T-helper 1 cell treated with Interleukin-12 subunit alpha and Interleukin-12 subunit beta and Interleukin-4 antibody, amounts not matched to agents 30 μg/mL and 1 μg/mL, for 36 hours (primary cell): ENCODE results near the gene SYT9.

Source experiments
- H3K27ac Mint-ChIP-seq: one replicate; pipeline ENCODE4 v1.8.0; 2021; ENCODE audit warnings: mild to moderate bottlenecking, mixed read lengths
- H3K27me3 Mint-ChIP-seq: one replicate; pipeline ENCODE4 v1.8.0; 2021; ENCODE audit warnings: low read depth, mixed read lengths
- H3K36me3 Mint-ChIP-seq: one replicate; pipeline ENCODE4 v1.8.0; 2021; ENCODE audit warnings: low read depth, mixed read lengths
- H3K4me1 Mint-ChIP-seq: one replicate; pipeline ENCODE4 v1.8.0; 2021; ENCODE audit warnings: low read depth, mixed read lengths
- H3K4me3 Mint-ChIP-seq: one replicate; pipeline ENCODE4 v1.8.0; 2021; ENCODE audit warnings: mild to moderate bottlenecking, moderate library complexity, mixed read lengths
- H3K9me3 Mint-ChIP-seq: one replicate; pipeline ENCODE4 v1.8.0; 2021; ENCODE audit warnings: mixed read lengths

SYT9 gene

DNA sequence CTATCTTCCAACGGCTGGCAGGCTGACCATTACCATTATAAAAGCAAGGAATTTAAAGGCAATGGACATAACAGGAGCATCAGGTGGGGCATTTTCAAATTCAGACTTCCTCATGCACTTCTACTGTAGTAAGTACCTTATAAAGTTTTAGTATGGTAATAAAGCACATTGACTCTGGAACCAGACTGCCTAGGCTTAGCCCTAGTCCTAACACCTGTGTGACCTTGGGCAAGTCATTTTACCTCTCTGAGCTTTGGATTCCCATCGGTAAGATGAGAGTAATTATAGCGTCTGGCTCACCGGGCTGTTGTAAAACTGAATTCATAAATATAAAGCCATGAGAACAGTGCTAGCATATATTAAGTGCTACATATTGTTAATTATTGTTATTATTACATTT, 164.4 kb downstream of the SYT9 start:
- Mint-ChIP-seq H3K36me3 (no peaks in the 10 kb centered on the region), H3K4me3 (no peak overlapping the region), H3K9me3 (no peaks in the 10 kb centered on the region), H3K4me1 (no peaks in the 10 kb centered on the region), H3K27ac (no peak overlapping the region), H3K27me3 (no peaks in the 10 kb centered on the region)

- Mint-ChIP-seq H3K9me3 (no peaks in the 10 kb centered on the region), H3K27me3 (no peaks in the 10 kb centered on the region), H3K4me3 (no peak overlapping the region), H3K27ac (no peak overlapping the region), H3K36me3 (no peaks in the 10 kb centered on the region), H3K4me1 (no peaks in the 10 kb centered on the region)
Observed at GRCh38 chr11:7417328-7417727, 165.6 kb downstream of the SYT9 start.

DNA sequence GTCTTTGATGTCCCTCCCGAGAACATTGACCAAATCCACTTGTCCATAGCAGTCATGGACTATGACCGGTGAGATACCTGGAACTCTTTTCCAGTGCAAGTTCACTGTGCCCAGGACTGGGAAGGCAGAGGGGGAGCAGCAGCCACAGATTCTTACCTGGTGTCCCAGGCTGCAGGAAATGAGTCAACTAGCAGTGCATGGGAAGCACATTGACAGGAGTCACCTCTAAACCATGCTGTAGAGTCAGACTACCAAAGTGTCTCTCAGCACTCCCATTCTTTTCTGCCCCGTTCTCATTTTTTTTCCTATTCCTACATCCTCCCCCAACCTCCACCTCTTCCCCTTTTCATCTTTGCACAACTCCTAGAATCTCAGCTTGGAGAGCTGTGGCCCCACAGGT, 166.4 kb downstream of the SYT9 start:
- Mint-ChIP-seq H3K4me3 (no peak overlapping the region), H3K9me3 (no peaks in the 10 kb centered on the region)

DNA sequence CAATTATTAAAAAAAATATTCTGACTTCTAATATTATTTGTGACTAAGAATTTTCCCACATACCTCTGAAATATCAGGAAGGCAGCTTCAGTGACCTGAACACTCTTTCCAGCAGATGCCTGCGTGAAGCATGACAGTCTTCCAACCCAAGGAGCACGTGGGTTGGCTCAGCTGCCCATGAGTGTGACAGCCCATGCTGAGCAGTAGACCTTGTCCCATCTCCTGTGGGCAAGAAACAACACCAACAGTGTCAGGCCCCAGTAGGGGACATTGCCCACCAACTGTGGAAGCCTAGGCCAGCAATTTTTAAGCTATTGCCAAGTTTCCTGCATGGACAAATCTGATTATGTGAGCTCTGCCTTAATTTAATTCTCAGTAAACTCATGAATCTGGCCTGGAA, 167.2 kb downstream of the SYT9 start:
- no peaks in the 10 kb centered on the region for H3K36me3 Mint-ChIP-seq
- H3K4me1 Mint-ChIP-seq: peaks cover 7% of the 10 kb centered on the region
- H3K27me3 Mint-ChIP-seq: no peaks in the 10 kb centered on the region
- H3K4me3 Mint-ChIP-seq: no peak overlapping the region
- H3K9me3 Mint-ChIP-seq: no peaks in the 10 kb centered on the region
- H3K27ac Mint-ChIP-seq: no peak overlapping the region

More for the DNA sequence above, 166.4 kb downstream of the SYT9 start:
- no peak overlapping the region for H3K27ac Mint-ChIP-seq
- no peaks in the 10 kb centered on the region for H3K36me3 Mint-ChIP-seq
- H3K27me3 Mint-ChIP-seq: no peaks in the 10 kb centered on the region
- H3K4me1 Mint-ChIP-seq: peaks cover 5% of the 10 kb centered on the region

GRCh38 chr11:7421136-7421535, 169.4 kb downstream of the SYT9 start:
- Mint-ChIP-seq H3K36me3 (no peaks in the 10 kb centered on the region), H3K4me3 (no peak overlapping the region), H3K4me1 (peaks cover 7% of the 10 kb centered on the region), H3K9me3 (no peaks in the 10 kb centered on the region), H3K27ac (no peak overlapping the region), H3K27me3 (no peaks in the 10 kb centered on the region)

DNA sequence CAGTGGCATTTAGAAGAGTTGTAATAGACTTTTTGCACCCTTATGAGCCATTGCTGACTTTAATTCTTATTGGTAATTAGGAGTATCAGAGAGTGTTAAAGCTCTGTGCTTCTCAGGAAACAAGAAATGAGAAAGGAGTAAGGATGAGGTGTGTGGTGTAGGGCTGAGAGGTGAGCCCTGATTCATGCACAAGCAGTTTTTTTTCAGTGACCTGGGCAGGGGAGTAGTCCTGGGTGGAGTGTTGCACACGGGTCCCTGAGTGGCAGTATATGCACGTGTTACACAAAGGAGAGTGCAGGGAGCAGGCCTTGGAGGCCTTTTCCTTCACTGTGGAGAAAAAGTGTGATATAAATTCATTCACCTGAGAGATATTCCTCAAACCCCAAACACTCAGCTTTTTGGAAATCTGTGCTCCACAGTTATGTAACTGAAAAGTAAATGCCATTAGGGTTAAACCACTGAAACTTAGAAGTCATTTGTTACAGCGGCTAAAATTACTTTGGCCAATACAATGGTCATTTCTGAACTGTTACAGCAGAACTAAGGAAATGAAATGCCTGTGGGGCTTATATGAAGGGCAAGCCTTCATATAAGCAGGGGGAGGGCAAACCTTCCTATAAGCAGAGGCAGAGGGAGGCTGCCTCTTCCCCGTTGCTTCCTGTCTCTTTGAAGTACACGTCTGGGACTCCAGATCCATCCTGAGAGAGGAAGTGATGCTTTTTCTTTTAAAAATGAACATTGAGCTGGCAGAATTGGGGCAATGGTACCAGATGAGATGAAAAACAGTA, 171.0 kb downstream of the SYT9 start:
- Mint-ChIP-seq H3K9me3 (no peaks in the 10 kb centered on the region), H3K27me3 (no peaks in the 10 kb centered on the region), H3K27ac (no peak overlapping the region), H3K4me1 (peaks cover 7% of the 10 kb centered on the region), H3K4me3 (no peak overlapping the region), H3K36me3 (no peaks in the 10 kb centered on the region)

DNA sequence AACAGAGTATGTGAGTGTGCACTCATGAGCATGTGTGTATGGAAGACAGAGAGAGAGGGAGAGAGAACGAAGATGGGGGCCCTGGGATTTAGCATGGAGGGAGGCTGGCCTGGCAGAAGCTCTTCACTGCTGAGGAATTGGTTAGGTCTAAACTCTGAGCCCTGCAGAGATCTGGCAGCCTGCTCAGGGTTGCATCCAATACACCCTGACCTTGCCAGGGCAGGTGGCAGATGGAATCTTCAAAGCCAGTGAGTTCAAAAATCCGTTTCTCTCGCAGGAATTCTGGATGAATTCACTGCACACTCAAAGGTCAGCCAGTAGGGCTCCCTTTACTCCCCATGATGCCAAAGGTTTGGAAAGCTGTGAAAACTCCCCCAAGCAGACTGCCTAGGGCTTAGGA, 172.2 kb downstream of the SYT9 start:
- H3K36me3 Mint-ChIP-seq: no peaks in the 10 kb centered on the region
- H3K4me3 Mint-ChIP-seq: no peak overlapping the region
- no peaks in the 10 kb centered on the region for H3K27me3 Mint-ChIP-seq
- peaks cover 7% of the 10 kb centered on the region for H3K4me1 Mint-ChIP-seq
- no peak overlapping the region for H3K27ac Mint-ChIP-seq
- no peaks in the 10 kb centered on the region for H3K9me3 Mint-ChIP-seq

DNA sequence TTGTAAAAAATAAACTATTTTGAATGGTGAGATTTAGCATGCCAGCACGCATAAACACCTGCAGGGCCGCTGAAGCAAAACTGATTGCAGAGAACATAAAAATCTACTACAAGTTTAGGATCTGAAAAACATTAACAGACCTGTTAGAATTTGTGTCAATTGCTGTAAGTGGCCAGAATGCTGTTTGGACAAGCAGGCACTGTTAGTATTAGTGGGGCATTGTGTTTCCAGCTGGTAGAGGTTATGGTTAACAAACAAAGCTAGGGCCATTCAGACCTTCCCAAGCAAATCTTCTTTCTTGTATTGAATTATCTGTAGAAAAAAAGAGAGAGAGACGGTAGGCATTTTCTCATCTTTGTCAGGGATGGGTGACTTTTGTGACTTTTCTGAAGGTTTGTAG, 176.0 kb downstream of the SYT9 start:
- Mint-ChIP-seq H3K27ac (no peak overlapping the region), H3K27me3 (peaks cover 3% of the 10 kb centered on the region), H3K4me3 (no peak overlapping the region), H3K4me1 (peaks cover 4% of the 10 kb centered on the region), H3K9me3 (no peaks in the 10 kb centered on the region), H3K36me3 (no peaks in the 10 kb centered on the region)

- Mint-ChIP-seq H3K9me3 (no peaks in the 10 kb centered on the region), H3K4me1 (no peaks in the 10 kb centered on the region), H3K36me3 (no peaks in the 10 kb centered on the region), H3K27me3 (peaks cover 3% of the 10 kb centered on the region), H3K27ac (no peak overlapping the region), H3K4me3 (no peak overlapping the region)
Observed at GRCh38 chr11:7428196-7428595, 176.5 kb downstream of the SYT9 start.

DNA sequence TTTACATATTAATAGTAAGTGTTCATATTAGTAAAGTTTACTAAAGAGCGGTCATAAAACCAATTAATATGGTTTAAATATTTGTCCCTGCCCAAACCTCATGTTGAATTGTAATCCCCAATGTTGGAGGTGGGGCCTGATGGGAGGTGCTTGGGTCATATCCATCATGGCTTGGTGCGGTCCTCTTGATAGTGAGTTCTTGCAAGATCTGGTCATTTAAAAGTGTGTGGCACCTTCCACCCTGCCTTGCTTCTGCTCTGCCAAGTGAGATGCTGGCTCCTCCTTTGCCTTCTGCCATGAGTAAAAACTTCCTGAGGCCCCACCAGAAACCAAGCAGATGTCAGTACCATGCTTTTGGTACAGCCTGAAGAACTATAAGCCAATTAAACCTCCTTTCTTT, 178.8 kb downstream of the SYT9 start:
- Mint-ChIP-seq H3K36me3 (no peaks in the 10 kb centered on the region), H3K4me3 (no peak overlapping the region), H3K9me3 (no peaks in the 10 kb centered on the region), H3K4me1 (no peaks in the 10 kb centered on the region), H3K27me3 (peaks cover 3% of the 10 kb centered on the region), H3K27ac (no peak overlapping the region)

GRCh38 chr11:7435176-7435575, 183.5 kb downstream of the SYT9 start:
- Mint-ChIP-seq H3K27me3 (peaks cover 3% of the 10 kb centered on the region), H3K9me3 (no peaks in the 10 kb centered on the region), H3K27ac (no peak overlapping the region), H3K4me1 (peaks cover 9% of the 10 kb centered on the region), H3K4me3 (no peak overlapping the region), H3K36me3 (no peaks in the 10 kb centered on the region)

DNA sequence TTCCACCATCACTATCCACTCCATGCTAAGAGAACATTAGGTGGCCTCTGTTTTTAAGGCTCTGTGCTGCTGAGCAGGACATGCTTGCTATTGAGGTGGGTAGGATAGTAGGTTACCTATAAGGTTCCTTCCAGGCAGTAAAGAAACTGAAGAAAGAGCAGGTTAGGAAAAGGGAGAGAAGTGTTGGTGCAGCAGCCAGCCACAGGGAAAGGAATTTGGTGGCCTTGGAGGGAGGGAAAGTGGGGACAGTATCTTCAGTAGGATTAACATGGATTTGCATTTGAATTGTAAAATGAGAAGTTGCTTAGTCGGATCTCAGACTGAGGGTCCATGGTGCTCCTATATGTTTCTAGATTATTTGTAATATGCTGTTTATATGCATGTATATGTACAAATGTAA, 184.4 kb downstream of the SYT9 start:
- Mint-ChIP-seq H3K27me3 (no peaks in the 10 kb centered on the region), H3K9me3 (no peaks in the 10 kb centered on the region), H3K27ac (peak overlapping the region; percentile 49), H3K36me3 (no peaks in the 10 kb centered on the region), H3K4me3 (no peak overlapping the region), H3K4me1 (peaks cover 9% of the 10 kb centered on the region)

GRCh38 chr11:7436657-7437056, 185.0 kb downstream of the SYT9 start:
- Mint-ChIP-seq H3K27me3 (no peaks in the 10 kb centered on the region), H3K36me3 (no peaks in the 10 kb centered on the region), H3K4me1 (peaks cover 9% of the 10 kb centered on the region), H3K4me3 (no peak overlapping the region), H3K9me3 (no peaks in the 10 kb centered on the region), H3K27ac (peak overlapping the region; percentile 47)

DNA sequence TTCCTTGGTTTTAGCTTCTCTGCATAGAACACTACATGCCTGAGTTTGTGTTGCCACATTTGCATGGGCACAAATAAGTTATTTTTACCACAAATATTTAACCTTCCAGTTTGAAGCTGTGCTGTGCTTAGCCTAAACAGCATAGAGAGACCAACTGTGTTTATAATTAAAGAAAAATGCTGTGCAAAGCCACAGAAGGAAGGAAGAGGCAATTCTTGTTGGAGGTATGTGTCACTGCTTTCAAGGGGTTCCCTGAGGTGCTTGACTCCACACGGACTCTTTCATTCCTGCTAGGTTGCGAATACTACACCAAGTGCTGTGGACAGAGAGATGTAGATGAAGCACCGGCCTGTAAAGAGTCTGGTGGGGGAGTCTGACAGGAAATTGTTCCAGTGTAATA, 186.0 kb downstream of the SYT9 start:
- peaks cover 9% of the 10 kb centered on the region for H3K4me1 Mint-ChIP-seq
- no peaks in the 10 kb centered on the region for H3K9me3 Mint-ChIP-seq
- H3K4me3 Mint-ChIP-seq: no peak overlapping the region
- H3K27me3 Mint-ChIP-seq: no peaks in the 10 kb centered on the region
- no peak overlapping the region for H3K27ac Mint-ChIP-seq
- H3K36me3 Mint-ChIP-seq: no peaks in the 10 kb centered on the region

DNA sequence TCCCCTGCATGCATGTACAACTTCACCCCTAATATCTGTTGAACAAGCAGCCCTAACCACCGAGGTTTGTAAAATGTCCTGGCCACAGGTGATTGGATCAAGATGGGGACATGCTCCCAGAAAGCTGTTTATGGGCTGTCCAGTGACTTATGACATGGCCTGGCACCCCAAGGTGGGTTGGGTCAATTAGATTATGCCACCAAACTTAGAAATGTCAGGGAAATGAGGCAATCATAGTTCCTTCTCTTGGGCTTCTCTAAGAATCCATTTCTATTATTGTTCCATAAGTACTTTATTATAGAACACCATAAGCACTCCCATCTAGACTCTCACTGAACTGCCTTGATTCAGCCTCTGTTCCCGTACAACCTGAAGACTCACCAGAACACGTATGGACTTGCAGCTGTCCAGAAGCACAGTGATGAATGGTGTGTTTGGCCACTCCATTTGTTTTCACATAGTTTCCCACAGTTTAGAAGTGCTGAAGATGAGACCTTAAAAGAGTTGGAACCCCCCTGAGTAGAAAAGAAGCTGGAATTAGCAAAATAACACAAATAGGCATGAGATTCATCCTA, 188.1 kb downstream of the SYT9 start:
- Mint-ChIP-seq H3K36me3 (no peaks in the 10 kb centered on the region), H3K4me3 (no peak overlapping the region), H3K4me1 (peaks cover 9% of the 10 kb centered on the region), H3K9me3 (no peaks in the 10 kb centered on the region), H3K27ac (no peak overlapping the region), H3K27me3 (no peaks in the 10 kb centered on the region)
